NCI-H2196 (cell line): Measurements from ENCODE around the gene BTNL9.
"Not testable (repeated sequence)": the region's sequence is repeated elsewhere in the genome, so short reads cannot be mapped to it uniquely, and the experiment has no call there.

ENCODE experiments used
- DNase-seq: peaks from one replicate; lab custom pipeline; 2025; ENCODE audit not compliant: unreplicated experiment; lab: John Stamatoyannopoulos, UW

Gene BTNL9

DNA sequence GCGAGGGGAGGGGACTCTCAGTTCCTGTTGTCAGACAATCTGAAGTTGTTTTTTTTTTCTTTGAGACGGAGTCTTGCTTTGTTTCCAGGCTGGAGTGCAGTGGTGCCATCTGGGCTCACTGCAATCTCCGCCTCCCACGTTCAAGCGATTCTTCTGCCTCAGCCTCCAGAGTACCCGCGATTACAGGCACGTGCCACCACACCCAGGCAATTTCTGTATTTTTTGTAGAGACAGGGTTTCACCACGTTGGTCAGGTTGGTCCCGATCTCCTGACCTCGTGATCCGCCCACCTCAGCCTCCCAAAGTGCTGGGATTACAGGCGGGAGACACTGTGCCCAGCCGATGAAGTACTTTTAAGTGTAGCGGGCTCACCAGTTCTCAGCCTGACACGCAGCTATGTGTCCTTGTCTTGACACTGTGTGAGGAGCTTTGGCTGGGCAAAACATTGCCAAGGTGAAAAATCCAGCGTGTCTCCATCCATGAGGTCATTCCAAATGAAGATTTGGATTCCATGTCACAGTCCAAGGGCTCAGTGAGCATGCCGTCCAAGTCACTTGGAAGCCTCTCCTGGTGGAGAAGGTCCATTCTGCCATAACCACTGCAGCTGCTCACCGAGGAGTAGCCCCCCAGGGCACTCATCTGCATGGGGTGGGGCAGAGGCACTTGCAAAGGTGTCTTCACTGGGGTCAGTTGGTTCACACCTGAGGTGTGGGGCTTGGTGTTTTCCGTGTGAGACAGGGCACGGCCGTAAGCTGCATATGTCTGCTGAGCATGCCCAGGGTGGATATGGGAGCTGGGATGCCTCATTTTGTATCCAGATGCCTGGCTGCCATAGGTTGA lies 58.9 kb downstream of the BTNL9 start:
- no peak for DNase-seq

- no peak for DNase-seq
These were observed 59.6 kb downstream of the BTNL9 start for GRCh38 chr5:181099602-181100086.

DNA sequence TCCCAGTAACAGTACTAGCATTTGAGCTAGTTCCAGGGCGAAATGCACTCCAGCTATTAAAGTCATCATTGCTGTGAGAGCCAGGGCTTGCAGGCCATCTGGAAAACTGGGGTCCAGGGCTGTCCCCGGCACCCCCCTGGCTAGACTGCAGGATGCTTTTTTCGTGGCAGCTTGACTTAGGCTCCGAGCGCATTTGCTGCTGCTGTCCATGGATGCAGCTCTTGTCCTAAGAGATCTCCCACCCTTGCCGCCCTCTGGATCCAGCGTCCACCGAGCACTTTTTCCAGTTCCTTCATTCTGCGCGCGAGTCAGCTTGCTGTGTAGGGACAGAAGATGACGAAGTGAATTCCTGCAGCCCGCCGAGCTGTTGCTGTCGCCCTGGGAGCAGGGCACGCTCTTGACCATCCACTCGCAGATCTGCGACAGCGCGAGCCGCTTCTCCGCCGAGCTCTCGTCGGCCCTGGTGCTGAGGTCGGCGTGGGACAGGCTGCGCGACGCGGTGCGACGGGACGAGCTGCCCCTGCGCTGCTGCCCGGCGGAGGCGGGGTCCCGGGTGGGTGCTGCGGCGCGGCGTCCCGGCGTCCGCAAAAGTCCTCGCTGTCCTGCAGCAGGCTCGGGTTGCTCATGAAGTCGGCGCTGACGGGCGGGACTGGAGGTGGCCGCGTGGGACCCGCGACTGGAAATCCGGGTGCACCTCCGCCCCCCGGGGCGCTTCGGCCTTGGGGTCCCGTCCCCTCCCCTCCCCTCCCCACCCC lies 60.2 kb downstream of the BTNL9 start:
- no peak for DNase-seq

DNA sequence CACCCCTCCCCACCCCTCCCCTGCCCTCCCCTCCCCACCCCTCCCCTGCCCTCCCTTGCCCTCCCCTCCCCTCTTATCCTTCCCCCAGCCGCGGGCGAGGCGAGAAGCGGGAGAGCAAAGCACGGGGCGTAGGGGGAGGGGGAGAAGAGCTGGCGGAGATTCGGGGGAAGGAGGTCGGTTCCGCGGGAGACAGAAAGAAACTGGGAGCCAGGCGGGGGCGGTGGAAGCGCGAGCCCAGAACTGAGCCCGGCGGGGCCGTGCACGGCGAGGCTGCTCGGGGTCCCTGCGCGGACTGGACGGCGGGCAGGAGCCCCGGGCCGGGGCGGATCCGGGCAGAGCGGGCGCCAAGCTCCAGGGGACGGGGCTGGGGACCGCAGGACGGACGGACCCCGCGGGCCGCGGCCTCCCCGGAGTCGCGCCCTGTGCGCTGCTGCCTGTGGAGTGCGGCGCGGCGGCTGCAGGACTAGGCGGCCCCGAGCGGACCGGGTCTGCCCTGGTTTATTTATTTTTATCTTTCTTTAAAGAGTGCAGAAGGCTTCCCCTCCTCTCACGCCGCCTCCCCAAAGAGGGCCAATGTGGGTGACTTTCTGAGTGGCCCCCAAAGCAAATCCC lies 61.1 kb downstream of the BTNL9 start:
- DNase-seq, result not testable (repeated sequence)

DNA sequence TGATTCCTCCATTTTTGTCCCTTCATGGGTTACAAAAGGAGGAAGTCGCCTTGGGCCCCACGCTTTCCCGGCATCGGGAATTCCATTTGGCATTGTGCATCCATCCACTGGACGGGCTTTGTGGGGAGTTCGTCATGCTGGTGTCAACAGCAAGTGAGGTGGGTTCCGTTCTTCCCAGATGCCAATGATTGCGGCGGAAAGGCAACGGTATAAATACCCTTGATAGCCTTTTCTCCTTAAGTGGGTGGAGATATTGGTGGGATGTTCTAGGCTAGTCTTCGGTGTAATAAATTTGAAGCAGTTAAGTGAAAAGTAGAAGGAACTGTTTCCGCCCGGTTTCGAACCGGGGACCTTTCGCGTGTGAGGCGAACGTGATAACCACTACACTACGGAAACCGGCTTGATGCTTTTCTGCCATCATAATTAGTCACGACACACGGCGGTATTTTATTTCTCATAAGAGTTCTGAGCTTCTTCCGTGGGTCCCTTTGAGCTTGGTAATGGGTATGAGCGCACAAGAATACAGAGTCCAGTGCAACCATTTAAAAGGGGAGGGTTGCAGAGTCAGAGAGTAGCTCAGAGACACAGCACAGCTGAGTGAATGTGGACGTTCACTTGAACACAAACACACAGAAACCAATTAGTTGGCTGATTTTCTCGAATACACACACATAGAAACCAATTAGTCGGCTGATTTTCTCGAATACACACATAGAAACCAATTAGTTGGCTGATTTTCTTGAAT lies 62.0 kb downstream of the BTNL9 start:
- not testable (repeated sequence) for DNase-seq

DNA sequence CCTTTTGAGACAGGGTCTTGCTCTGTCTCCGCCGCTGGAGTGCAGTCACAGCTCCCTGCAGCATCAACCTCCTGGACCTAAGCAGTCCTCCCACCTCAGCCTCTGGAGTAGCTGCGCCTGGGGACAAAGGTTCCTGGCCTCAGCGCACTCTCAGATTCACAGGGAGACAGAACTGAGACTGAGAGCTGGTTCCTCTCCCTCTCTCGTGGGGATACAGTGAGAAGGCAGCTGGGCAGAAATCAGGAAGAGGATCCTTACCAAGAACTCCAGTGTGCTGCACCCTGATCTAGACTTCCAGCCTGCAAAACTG lies 64.1 kb downstream of the BTNL9 start:
- DNase-seq, result not testable (repeated sequence)

DNA sequence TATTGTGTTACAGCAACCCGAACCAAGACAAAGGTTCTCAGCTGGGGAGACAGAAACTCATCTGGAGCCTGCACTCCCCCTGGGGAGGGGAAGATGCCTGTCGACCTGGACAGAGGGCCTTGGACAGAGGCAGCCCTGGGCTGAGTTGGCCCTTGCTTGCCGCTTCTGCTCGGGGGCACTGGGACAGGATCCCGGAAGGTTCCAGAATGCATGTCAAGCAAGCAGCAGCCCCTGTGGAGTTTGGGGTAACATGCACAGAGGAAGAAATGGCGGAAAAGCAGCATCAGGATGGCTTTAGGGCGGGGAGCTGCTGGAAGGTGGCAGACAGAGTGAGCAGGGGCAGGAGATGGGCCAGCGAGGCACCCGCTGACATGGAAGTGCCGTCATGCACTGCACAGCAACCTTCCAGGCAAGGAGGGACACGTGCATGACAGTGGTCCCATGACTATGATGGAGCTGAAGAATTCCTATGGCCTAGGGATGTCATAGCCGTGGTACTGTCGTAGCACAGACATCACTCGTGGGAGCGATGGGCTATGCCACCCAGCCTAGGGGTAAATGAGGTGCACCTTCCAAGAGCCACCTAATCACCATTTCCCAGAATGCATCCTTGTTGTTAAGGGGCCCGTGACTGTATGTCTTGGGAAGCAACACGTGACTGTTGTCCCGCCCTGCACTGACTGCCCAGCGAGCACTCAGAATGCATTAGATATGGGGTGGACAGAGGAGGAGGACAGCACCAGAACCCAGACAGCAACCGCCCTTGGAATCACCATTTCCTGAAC lies 64.7 kb downstream of the BTNL9 start:
- DNase-seq, result not testable (repeated sequence)

DNA sequence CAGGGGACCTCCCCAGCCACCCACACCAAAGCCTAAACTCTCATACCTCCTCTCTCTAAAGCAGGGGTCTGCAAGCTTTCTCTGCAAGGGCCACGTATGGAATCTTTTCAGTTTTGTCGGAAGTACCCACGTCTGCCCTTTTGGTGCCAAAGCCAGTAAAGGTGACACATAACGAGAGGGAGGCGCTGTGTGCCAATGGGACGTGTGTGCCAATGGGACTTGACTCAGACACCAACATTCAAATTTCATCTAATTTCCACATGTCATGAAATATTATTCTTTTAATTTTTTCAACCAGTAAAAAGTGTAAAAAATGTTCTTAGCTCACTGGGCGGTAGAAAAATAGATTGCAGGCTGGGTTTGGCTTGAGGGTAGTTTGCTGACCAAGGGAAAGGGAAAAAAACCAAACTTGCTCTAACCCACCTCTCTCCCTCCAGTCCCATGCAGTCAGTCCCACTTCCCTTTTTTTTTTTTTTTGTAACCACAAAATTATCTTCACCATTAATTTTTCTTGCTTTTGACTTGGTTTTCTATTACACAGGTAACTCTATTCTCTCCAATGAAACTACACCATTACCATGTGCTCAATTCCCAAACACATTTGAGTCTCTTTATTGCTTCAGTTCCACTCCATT lies 65.4 kb downstream of the BTNL9 start:
- DNase-seq, result no peak

- DNase-seq, result no peak
These were observed 67.6 kb downstream of the BTNL9 start for GRCh38 chr5:181107699-181108098.

DNA sequence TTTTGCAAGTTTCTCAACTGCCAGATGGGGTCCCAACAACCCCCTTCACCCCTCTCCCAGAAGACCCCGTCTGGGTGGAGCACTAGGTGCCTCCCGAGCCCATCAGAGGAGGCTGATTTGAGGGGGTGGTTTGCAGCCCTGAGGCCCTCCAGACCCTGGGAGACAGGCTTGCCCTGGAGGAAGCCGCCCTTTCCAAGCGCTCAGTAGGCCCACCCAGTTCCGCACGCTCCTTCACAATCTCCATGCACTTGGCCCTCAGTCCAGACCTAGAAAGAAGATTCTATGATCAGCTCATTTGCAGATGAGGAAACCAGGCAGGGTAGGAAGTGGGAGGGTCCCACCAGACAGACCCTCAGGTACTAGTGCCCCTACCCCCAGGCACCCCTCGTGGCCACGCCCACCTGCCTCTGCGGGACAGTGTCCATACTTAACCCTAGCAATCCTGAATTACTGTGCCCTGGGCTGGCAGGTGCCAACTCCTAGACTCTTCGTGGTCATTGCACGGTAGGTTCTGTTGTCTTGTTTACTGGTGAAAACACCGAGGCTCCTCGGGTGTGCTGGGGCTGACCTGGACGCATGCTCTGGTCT lies 68.6 kb downstream of the BTNL9 start:
- DNase-seq, result no peak

- DNase-seq, result no peak
These were observed 69.5 kb downstream of the BTNL9 start for GRCh38 chr5:181109489-181110013.

DNA sequence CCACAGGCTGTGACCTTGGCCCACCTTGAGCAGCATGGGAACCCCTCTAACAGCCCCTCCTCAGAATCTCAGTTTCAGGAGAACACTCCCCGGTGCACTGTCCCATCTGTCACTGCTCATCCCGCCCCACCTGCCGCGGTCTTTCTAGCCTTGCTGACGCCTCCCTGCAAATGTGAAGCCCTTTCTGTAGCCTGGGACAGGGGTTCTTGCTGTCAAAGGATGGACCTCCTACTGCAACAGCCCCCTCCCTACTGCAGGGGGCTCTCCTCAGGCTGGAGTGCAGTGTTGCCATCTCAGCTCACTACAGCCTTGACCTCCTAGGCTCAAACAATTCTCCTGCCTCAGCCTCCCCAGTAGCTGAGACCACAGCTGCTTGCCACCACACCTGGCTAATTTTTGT lies 70.9 kb downstream of the BTNL9 start:
- no peak for DNase-seq
